Kidney (tissue), 14 donors: ENCODE results near the gene ZNF783. TPM values are rescaled to one million over a fixed set of nuclear protein-coding genes. Genes with fewer than 3 reads are reported as not detected.

ENCODE experiments used
- DNase-seq, 5 donors: peaks; one replicate each; pipeline ENCODE4 v3.0.0-alpha.2; 2013 to 2020
- FAIRE-seq: peaks from 2 replicates; lab custom pipeline; 2012; peaks lifted over from hg19 to GRCh38; lab: Jason Lieb, UNC
- H3K27ac ChIP-seq, 2 donors: one replicate each; pipeline ENCODE4 v1.7.0; 2013; ENCODE audit warnings: low read depth in 2 of 2, low read length in 2 of 2, inconsistent platforms in 1 of 2
- H3K27me3 ChIP-seq: one replicate; pipeline ENCODE4 v1.7.1; 2013; ENCODE audit warnings: low read length, inconsistent platforms; ENCODE audit not compliant: control insufficient read depth, insufficient read depth
- H3K36me3 ChIP-seq, 3 donors: one replicate each; pipeline versions ENCODE4 v1.7.0 to v1.7.1; 2013; ENCODE audit warnings: low read length in 3 of 3, control low read depth in 1 of 3, inconsistent platforms in 1 of 3; ENCODE audit not compliant: insufficient read depth in 3 of 3, control insufficient read depth in 2 of 3
- H3K4me1 ChIP-seq, 3 donors: one replicate each; pipeline versions ENCODE4 v1.7.0 to v1.7.1; 2013; ENCODE audit warnings: low read length in 3 of 3, inconsistent platforms in 1 of 3, low read depth in 1 of 3; ENCODE audit not compliant: control insufficient read depth in 2 of 3, insufficient read depth in 2 of 3
- H3K4me3 ChIP-seq, 3 donors: one replicate each; pipeline versions ENCODE4 v1.7.0 to v1.8.1; 2013; ENCODE audit warnings: low read length in 3 of 3, control low read depth in 1 of 3, inconsistent platforms in 1 of 3
- H3K9ac ChIP-seq, 3 donors: one replicate each; pipeline versions ENCODE4 v1.7.0 to v1.7.1; 2013; ENCODE audit warnings: low read length in 3 of 3, control low read depth in 1 of 3, inconsistent platforms in 1 of 3
- H3K9me3 ChIP-seq, 3 donors: one replicate each; pipeline versions ENCODE4 v1.7.0 to v1.7.1; 2013; ENCODE audit warnings: low read length in 3 of 3, control low read depth in 1 of 3, inconsistent platforms in 1 of 3; ENCODE audit not compliant: control insufficient read depth in 2 of 3, insufficient read depth in 1 of 3
- CTCF ChIP-seq: IDR thresholded peaks from 3 replicates; pipeline ENCODE4 v1.5.1; 2012; ENCODE audit warnings: mild to moderate bottlenecking, moderate library complexity, borderline replicate concordance; ENCODE audit not compliant: insufficient read depth; ENCODE audit errors: extremely low read depth
- intact Hi-C: fragments of 100-400 bp; cut with DNase I; formaldehyde crosslinking; loops from one replicate; pipeline ENCODE4 v1.11.1; 2022
- polyA plus RNA-seq: library from polyadenylated mRNA; stranded (reverse); fragments of 350-450 nt; fragmentation: Illumina TruSeq; extraction: RNeasy Lipid Tissue Mini Kit (QIAGEN cat#74804); gene quantifications from one replicate; pipeline ENCODE4 v1.2.3, GENCODE V29; 2014; ENCODE audit warnings: low read depth, low replicate concordance; ENCODE audit not compliant: insufficient read depth
- total RNA-seq: library from RNA; stranded (reverse); fragmentation: NEBNext Ultra II Directional; extraction: Animal tissue kit (Norgen Biotek cat#: 25700); gene quantifications from one replicate; pipeline ENCODE4 v1.2.1, GENCODE V29; 2021
- donor health status: control.
- donor health status: control.
- donor health status: control.
- donor health status: control.
- donor health status: control.
- donor health status: DM: yes; HTN: yes; CAD: no.
- donor health status: Normal renal cell carcinoma (clear cell type).

The ZNF783 gene
- total and polyA plus RNA-seq, 2 donors from 2014 or later: 3.6 to 21.8 TPM

GRCh38 chr7:149296368-149296767 lies 34.4 kb downstream of the ZNF783 start:
- no peaks in the 10 kb centered on the region for H3K36me3 ChIP-seq
- H3K27ac ChIP-seq: no peak overlapping the region
- H3K4me1 ChIP-seq: no peaks in the 10 kb centered on the region
- no peak overlapping the region for H3K4me3 ChIP-seq
- intact Hi-C loops: no loop called here
- no peak overlapping the region for H3K9ac ChIP-seq
- no peaks in the 10 kb centered on the region for H3K9me3 ChIP-seq
- no peak for TF ChIP-seq CTCF
- FAIRE-seq (no peak), DNase-seq (no peak)
- no peaks in the 10 kb centered on the region for H3K27me3 ChIP-seq

- no peak for TF ChIP-seq CTCF
- Histone ChIP-seq H3K4me1 (no peaks in the 10 kb centered on the region), H3K9me3 (no peaks in the 10 kb centered on the region), H3K4me3 (no peak overlapping the region), H3K9ac (no peak overlapping the region), H3K36me3 (no peaks in the 10 kb centered on the region), H3K27ac (no peak overlapping the region), H3K27me3 (no peaks in the 10 kb centered on the region)
- intact Hi-C loops: no loop called here
- DNase-seq: no peak
- FAIRE-seq: no peak
Observed at GRCh38 chr7:149297034-149297755, 35.2 kb downstream of the ZNF783 start.

GRCh38 chr7:149300620-149301285 lies 38.8 kb downstream of the ZNF783 start:
- no peak for TF ChIP-seq CTCF
- no peak overlapping the region for H3K4me3 ChIP-seq
- no peaks in the 10 kb centered on the region for H3K36me3 ChIP-seq
- H3K27ac ChIP-seq: no peak overlapping the region
- H3K27me3 ChIP-seq: no peaks in the 10 kb centered on the region
- H3K9me3 ChIP-seq: no peaks in the 10 kb centered on the region
- no peak for FAIRE-seq
- peak in 1 of 5 donors; percentile 3 for DNase-seq
- intact Hi-C loops: no loop called here
- no peak overlapping the region for H3K9ac ChIP-seq
- H3K4me1 ChIP-seq: no peaks in the 10 kb centered on the region
